Sigmoid colon (tissue), 7 donors: ENCODE data around the gene CCL4L2. TPM values are rescaled to one million over a fixed set of nuclear protein-coding genes. Genes with fewer than 3 reads are reported as not detected.
"Not testable (repeated sequence)": the region's sequence is repeated elsewhere in the genome, so short reads cannot be mapped to it uniquely, and the experiment has no call there.

Experiments
- DNase-seq: peaks from one replicate; pipeline ENCODE4 v3.0.0-alpha.2; 2019
- H3K27ac ChIP-seq, 4 donors: fragments of 200-600 bp; sonication (generic); one replicate each; pipeline ENCODE4 v1.5.1; 2016 to 2019; ENCODE audit warnings: mild to moderate bottlenecking in 1 of 4
- H3K27me3 ChIP-seq, 3 donors: fragments of 200-600 bp; sonication (generic); one replicate each; pipeline ENCODE4 v1.5.1; 2019; ENCODE audit warnings: mild to moderate bottlenecking in 1 of 3
- H3K36me3 ChIP-seq, 4 donors: fragments of 200-600 bp; sonication (generic); one replicate each; pipeline ENCODE4 v1.5.1; 2016 to 2019
- H3K4me1 ChIP-seq, 4 donors: fragments of 200-600 bp; sonication (generic); one replicate each; pipeline ENCODE4 v1.5.1; 2017 to 2019
- H3K4me3 ChIP-seq, 4 donors: fragments of 200-600 bp; sonication (generic); one replicate each; pipeline ENCODE4 v1.5.1; 2017 to 2019; ENCODE audit warnings: mild to moderate bottlenecking in 2 of 4, moderate library complexity in 1 of 4
- H3K9me3 ChIP-seq, 4 donors: fragments of 200-600 bp in 3 of 4; sonication (generic) in 3 of 4; one replicate each; pipeline versions ENCODE4 v1.5.1 to v1.6.1; 2013 to 2019
- EP300 ChIP-seq, 4 donors: sonication (generic); formaldehyde crosslinking; IDR thresholded peaks; one replicate each; pipeline ENCODE4 v1.6.1; 2017; ENCODE audit warnings: antibody characterized with exemption in 4 of 4
- POLR2A ChIP-seq, 2 donors: fragments of 450-650 bp; IDR thresholded peaks; one replicate each; pipeline ENCODE4 v1.6.1; 2016; ENCODE audit warnings: antibody characterized with exemption in 2 of 2, mild to moderate bottlenecking in 2 of 2, moderate library complexity in 2 of 2
- POLR2AphosphoS5 ChIP-seq, 4 donors: sonication (generic); formaldehyde crosslinking; IDR thresholded peaks; one replicate each; pipeline ENCODE4 v1.6.1; 2017; ENCODE audit warnings: antibody characterized with exemption in 4 of 4
- WGBS, 2 donors: extraction: QIAGEN DNeasy Blood & Tissue Kit; methylation state at CpG; one replicate each; pipeline ENCODE4 v1.1.7; 2013; 5-methylcytosine and 5-hydroxymethylcytosine counted together
- intact Hi-C: fragments of 100-400 bp; cut with DNase I; formaldehyde crosslinking; loops from one replicate; pipeline ENCODE4 v1.15.1; 2023
- polyA plus RNA-seq, 3 donors: library from polyadenylated mRNA; stranded (reverse); fragments of 200-250 nt; gene quantifications; one replicate each; pipeline ENCODE4 v1.2.3, GENCODE V29; 2013
- total RNA-seq, 4 donors: library from RNA; depleted of rRNA; stranded (reverse); fragments of >200 nt; gene quantifications; one replicate each; pipeline ENCODE4 v1.1.0, GENCODE V29; 2016
- TF ChIP-seq, protein P1 (sequence below), 4 experiments: fragments of 450-650 bp in 3 of 4; fragments of 200-600 bp in 1 of 4; IDR thresholded peaks; one replicate each; pipeline ENCODE4 v1.5.1; 2016 to 2019; ENCODE audit warnings: antibody characterized with exemption in 4 of 4, mild to moderate bottlenecking in 3 of 4, moderate library complexity in 2 of 4
- donor health status: healthy with polysubstance abuse.
- donor health status: Bipolar disorder and iron deficiency.
- donor health status: healthy.

The CCL4L2 gene
- total and polyA plus RNA-seq, 7 donors: 0.58 to 11.3 (median 3.9) TPM; not detected in 3

DNA sequence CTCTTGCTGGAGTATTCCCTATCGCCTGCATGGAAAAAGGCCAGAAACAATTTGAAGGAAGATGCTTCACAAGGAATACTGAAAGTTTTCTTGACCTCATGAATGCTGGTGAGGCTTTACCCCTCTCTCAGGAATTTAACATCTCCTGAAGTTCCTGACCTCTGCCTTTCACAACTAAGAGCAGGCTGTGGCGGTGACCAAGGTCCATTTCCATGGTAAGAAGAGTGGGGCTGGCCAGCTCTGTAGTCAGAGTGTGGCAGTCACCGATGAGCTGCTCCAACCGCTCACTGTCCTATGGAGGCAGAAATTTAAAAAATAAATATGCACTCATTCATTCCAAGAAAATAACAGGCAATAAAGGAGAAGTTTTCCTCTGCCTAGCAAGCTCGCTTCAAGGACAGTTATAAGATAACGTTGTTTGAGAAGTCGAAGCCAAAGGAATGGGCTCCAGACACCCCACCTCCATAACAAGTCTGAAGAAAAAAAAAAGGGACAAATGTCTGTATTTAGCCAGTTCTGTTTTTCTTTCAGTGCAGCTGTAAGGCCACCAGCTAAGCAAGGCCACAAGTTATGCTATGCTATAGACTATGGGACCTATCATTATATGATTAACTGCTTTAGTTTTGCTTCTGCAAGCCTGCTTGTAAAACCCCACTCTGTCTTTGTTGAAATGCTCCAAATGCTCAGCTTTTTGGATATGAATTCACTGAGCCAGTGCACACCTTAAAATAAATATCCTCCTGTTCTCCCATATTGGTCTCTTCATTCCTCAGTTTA, 6.0 kb upstream of the CCL4L2 start:
- WGBS, 2 donors: 81 to 88% methylated on average over 7 of the region's 7 CpGs
- Histone ChIP-seq H3K4me1 (no peaks in the 10 kb centered on the region), H3K9me3 (no peaks in the 10 kb centered on the region), H3K36me3 (no peaks in the 10 kb centered on the region), H3K4me3 (no peak overlapping the region), H3K27me3 (peaks cover 0 to 3% (median 0%) of the 10 kb centered on the region in 3 donors), H3K27ac (no peak overlapping the region)
- no peak for DNase-seq
- TF ChIP-seq POLR2AphosphoS5 (IDR thresholded peaks at IDR 0.05) (no peak), POLR2A (IDR thresholded peaks at IDR 0.05) (no peak), EP300 (IDR thresholded peaks at IDR 0.05) (no peak)
- TF ChIP-seq, protein P1, sequence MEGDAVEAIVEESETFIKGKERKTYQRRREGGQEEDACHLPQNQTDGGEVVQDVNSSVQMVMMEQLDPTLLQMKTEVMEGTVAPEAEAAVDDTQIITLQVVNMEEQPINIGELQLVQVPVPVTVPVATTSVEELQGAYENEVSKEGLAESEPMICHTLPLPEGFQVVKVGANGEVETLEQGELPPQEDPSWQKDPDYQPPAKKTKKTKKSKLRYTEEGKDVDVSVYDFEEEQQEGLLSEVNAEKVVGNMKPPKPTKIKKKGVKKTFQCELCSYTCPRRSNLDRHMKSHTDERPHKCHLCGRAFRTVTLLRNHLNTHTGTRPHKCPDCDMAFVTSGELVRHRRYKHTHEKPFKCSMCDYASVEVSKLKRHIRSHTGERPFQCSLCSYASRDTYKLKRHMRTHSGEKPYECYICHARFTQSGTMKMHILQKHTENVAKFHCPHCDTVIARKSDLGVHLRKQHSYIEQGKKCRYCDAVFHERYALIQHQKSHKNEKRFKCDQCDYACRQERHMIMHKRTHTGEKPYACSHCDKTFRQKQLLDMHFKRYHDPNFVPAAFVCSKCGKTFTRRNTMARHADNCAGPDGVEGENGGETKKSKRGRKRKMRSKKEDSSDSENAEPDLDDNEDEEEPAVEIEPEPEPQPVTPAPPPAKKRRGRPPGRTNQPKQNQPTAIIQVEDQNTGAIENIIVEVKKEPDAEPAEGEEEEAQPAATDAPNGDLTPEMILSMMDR (IDR thresholded peaks at IDR 0.05): no peak
- intact Hi-C loops: no loop called here

GRCh38 chr17:36205637-36206485, 5.0 kb upstream of the CCL4L2 start:
- Histone ChIP-seq H3K27me3 (no peaks in the 10 kb centered on the region), H3K4me1 (no peaks in the 10 kb centered on the region), H3K9me3 (no peaks in the 10 kb centered on the region), H3K27ac (no peak overlapping the region), H3K36me3 (no peaks in the 10 kb centered on the region), H3K4me3 (no peak overlapping the region)
- TF ChIP-seq EP300 (IDR thresholded peaks at IDR 0.05) (no peak), POLR2AphosphoS5 (IDR thresholded peaks at IDR 0.05) (no peak), POLR2A (IDR thresholded peaks at IDR 0.05) (no peak)
- TF ChIP-seq, protein P1 (IDR thresholded peaks at IDR 0.05): no peak
- WGBS, 2 donors: 78 to 85% methylated on average over 4 of the region's 4 CpGs
- no peak for DNase-seq
- intact Hi-C loops: no loop called here

DNA sequence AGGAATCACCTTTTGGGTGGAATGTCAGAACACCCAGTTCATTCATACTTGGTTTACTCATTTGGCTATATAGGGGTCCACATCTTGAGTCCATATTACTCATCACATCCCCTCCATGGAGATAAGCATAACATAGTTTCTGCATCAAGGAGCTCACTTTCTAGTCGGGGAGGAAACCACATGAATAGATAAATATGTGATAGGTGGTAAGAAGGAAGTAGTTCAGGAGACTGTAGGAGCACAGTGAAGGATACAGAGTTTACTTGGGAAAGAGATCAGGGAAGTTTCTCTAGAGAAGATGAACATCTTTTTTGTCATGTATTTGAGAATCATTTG, 4.4 kb upstream of the CCL4L2 start:
- intact Hi-C loops: not testable (repeated sequence)

DNA sequence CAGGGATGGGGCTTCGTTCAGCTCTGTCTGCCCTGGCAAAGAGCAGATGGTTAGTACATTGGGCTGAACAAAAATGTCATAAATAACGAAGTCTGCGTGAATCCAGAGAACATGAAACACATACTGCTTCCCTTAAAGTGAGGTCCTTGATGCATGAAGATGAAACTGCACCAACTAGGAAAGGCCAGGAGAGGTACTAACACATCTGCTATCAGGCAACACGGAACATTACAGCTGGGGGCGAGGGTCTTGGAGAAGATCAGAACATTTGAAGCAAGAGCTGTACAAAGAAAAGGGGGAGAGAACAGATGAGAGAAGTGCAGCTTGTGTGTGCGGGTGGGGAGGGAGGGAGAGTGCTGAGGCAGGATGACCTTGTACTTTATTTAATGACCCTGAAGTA, 3.5 kb upstream of the CCL4L2 start:
- DNase-seq, H3K27me3 ChIP-seq, H3K27ac ChIP-seq, H3K4me3 ChIP-seq, intact Hi-C loops, H3K4me1 ChIP-seq, H3K36me3 ChIP-seq, H3K9me3 ChIP-seq: not testable (repeated sequence)
- 73 to 75% methylated on average over 6 of the region's 6 CpGs for WGBS, 2 donors

More for the DNA sequence above, 4.4 kb upstream of the CCL4L2 start:
- not testable (repeated sequence) for H3K27ac ChIP-seq, DNase-seq, H3K4me1 ChIP-seq, H3K9me3 ChIP-seq, H3K36me3 ChIP-seq, H3K27me3 ChIP-seq, H3K4me3 ChIP-seq
- WGBS, 2 donors: 24 to 45% methylated on average over 1 of the region's 1 CpG

DNA sequence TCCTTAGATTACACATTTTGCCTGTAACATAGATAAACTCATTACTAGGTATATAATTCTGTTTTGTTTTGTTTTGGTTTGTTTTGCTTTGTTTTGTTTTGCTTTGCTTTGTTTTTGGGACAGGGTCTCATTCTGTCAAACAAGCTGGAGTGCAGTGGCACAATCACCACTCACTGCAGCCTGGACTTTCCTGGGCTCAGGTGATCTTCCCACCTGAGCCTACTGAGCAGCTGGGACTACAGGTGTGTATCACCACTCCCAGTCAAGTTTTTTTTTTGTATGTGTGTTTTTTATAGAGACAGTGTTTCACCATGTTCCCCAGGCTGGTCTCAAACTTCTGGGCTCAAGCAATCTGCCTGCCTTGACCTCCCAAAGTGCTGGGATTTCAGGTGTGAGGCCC, 1.3 kb upstream of the CCL4L2 start:
- Histone ChIP-seq H3K27ac (no peak overlapping the region), H3K9me3 (no peaks in the 10 kb centered on the region), H3K4me1 (no peaks in the 10 kb centered on the region), H3K36me3 (no peaks in the 10 kb centered on the region), H3K4me3 (no peak overlapping the region), H3K27me3 (no peaks in the 10 kb centered on the region)
- DNase-seq: no peak
- TF ChIP-seq POLR2AphosphoS5 (IDR thresholded peaks at IDR 0.05): no peak
- TF ChIP-seq, protein P1 (IDR thresholded peaks at IDR 0.05): no peak
- TF ChIP-seq POLR2A (IDR thresholded peaks at IDR 0.05): no peak
- TF ChIP-seq EP300 (IDR thresholded peaks at IDR 0.05): no peak
- intact Hi-C loops: no loop called here

GRCh38 chr17:36211484-36212271, 815 bp downstream of the CCL4L2 start:
- H3K27ac ChIP-seq, DNase-seq, intact Hi-C loops, H3K4me3 ChIP-seq, H3K27me3 ChIP-seq, H3K9me3 ChIP-seq, H3K4me1 ChIP-seq, H3K36me3 ChIP-seq: not testable (repeated sequence)
- 56 to 69% methylated on average over 9 of the region's 10 CpGs for WGBS, 2 donors
